Activated effector memory CD4-positive, alpha-beta T cell treated with anti-CD3 and anti-CD28 coated beads, Interleukin-2, amount 50 U/mL, for 16 hours (primary cell): Measurements from ENCODE around the gene MYO1E.

Source experiments
- DNase-seq: peaks from one replicate; pipeline ENCODE4 v3.0.0-alpha.2; 2020

Gene MYO1E

DNA sequence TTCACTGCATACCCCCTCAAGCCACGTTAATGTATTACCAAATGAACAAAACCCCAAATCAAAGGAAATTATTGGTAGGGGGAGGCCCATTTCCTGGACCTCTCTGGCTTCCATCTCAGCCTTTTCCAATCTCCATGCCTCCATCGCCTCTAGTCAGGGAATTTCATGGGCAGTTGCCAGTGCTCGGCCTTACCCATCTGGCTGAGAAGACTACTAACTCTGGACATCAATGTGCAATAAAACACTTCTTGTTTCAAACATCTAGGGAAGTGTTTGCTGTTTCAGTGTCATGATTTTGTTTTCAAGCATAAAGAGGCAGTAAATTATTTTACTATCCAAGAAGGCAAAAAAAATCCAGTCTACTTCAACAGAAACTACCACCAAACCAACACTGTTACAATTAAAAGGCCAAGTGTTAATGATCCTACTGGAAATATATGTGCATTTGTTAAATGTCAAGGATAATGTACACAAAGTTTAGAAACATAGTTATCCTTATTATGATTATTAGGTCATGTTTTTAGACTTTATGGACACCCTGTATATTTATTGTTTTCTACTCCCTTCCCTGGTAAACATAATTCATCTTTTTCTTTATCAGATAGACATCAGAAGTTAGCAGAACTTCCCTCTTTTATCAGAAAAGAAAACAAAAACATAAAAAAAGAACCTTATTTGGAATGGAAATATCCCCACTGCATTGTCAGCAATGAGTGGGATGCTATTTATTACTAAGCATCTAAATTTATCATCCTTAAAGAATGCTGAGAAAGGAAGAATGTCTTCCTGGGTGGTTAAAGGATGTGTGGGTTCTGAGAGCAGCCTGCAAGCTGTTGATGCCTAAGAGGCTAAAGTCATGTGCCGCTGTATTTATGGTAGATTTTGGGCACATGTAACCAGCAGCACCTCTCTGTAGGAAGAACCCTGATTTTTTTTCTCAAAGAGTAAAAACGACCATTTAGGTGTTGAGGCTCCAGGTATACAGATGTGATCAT is 150.9 kb downstream of the MYO1E start:
- no peak for DNase-seq

DNA sequence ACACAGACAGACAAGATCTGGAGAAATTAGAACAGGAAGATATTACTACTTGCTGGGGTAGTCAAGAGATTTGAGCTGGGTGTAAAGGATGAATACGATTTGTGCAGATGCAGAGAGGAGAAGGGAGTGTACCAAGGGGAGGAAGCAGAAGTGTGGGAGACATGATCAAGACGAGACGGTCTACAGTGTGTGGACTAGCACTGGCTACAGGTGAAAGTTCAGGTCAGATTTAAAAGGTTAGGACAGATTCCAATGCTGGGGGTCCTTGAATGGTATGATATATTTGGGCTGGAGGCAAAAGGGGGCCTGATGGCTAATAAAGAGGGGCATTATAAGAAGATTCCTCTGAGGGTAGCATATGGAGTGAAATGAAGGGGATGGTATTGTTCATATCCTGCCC is 154.0 kb downstream of the MYO1E start:
- DNase-seq, result no peak

DNA sequence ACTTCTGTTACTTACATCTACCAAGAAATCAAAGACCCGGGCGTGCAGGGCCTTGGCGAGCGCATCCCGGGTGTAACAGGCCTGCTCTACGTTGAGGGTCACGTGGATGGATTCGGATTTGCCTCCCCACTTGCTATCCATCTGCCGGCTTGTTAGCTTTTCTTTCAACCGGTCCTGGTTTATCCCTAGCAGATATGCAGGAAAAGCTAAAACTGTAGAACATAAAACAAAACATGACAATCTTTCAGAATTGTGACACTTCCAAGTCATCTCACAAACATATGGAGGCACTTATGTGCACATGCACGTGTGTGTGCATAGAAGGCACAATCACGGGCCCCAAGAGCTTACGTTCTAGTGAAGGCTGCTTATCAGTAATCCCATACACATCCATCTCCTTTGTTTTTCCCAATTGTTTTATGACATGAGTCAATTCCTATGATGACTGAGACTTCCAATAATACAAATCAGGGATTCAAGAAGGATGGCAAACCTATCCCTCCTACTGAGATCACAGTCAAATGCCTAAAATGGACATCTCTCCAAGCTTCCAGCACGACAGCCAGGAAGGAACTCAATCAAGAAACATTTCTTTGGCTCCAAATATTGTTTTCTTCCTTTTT is 154.7 kb downstream of the MYO1E start:
- no peak for DNase-seq

DNA sequence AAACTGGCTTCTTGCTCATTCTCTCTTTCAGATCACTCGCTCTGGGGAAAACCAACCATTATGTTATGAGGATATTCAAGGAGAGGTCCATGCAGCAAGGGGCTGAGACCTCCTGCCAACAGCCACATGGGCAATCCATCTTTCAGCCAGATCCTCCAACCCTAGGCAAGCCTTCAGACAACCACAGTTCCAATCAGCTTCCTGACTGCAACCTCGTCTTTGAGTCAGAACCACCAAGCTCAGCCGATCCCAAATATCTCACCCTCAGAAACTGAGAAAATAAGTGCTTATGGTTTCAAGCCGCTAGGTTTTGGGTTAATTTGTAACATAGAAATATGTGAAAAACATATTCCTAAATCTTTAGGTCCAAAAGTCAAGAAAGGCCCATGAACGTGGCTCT is 155.8 kb downstream of the MYO1E start:
- DNase-seq, result no peak

DNA sequence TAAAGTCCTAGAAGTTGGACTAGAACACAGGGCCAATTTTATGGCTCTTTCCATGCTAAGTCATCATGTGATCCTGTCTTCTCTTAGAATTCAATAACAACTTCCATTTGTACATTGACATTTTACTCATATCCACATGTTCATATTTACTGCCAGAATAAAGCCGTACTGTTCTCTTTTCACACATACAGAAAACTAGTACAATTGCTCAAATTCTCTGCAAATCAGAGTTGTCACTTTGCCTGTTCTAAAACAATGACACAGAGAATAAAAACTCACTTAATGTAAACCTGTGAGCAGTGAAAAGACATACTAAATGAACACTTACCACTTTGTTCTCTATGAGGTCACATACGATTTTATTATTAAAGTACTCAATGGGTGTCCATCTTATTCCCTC is 162.5 kb downstream of the MYO1E start:
- no peak for DNase-seq

- no peak for DNase-seq
Measured at GRCh38 chr15:59208613-59209249, 163.9 kb downstream of the MYO1E start.

DNA sequence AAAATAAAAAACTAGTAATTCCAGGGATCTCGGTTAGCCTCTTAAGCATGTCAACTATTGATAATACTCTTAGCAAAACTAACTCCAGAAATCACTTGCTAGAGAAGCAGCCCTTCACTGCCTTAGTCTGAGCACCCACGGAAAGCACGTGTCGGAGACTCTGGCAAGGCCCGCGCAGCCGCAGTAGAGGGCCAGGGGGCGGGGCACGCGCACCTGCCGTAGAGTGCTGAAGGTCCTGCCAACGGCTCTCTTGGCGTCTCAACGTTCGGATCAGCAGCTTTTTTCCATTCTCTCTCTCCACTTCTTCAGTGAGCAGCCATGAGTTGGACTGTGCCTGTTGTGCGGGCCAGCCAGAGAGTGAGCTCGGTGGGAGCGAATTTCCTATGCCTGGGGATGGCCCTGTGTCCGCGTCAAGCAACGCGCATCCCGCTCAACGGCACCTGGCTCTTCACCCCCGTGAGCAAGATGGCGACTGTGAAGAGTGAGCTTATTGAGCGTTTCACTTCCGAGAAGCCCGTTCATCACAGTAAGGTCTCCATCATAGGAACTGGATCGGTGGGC is 166.0 kb downstream of the MYO1E start, which contains the start of gene LDHAL6B:
Gene LDHAL6B (plus strand): TSS at position 221 of the 561 bp plus-strand sequence. CDS start 98 bp downstream, at position 319.
- no peak for DNase-seq

DNA sequence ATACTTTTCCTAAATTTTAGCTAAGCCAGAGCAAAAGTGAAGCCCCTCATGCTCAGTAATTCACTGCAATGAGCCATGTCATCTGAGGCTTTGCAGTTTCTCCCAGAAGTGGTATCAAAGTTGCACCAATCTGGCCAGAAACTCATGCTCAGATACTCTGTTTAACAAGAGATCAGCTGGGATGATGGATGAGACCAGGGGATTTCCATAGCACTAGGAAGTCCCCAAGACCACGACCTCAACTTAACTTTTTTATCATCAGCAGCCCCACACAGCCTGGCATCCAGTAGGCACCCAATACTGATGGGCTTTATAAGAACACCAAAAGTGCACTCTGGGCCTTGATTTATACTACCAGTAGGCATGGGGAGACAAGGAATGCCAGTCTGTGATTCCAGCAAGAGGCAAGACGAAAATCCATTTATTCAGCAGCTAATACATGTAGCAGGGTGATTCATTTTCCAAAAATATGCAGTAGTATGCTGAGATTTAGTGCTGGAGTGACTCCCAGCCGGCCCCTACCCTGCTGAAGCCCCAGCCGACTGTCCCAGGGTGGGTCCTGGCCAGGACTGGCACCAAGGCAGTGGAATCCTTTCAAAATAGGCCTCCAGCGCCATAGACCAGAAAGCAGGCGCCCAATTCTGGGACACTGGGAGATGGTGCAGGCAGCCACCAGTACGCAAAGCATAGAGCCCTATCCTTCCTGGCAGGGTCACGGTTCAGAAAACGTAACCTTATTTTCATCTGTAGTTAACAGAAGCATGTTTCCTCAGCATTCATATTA is 166.6 kb downstream of the MYO1E start:
- no peak for DNase-seq

DNA sequence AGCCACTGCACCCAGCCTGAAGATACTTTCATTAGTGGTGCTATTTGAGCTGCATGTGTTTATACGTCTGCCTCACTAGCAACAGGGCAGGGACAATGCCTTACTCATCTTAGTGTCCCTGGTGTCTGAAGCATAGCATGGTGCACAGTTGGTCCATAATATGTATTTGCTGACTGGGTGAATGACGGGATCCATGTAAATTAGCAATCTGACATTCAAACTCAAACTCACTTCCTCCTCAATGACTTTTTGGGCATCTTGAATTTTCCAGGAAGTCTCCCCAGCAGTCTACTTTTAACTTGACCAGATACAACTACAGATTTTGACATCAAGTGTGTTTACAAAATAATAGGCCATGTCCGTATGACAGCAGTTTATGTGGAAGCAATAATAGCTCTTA is 169.0 kb downstream of the MYO1E start:
- DNase-seq, result no peak

DNA sequence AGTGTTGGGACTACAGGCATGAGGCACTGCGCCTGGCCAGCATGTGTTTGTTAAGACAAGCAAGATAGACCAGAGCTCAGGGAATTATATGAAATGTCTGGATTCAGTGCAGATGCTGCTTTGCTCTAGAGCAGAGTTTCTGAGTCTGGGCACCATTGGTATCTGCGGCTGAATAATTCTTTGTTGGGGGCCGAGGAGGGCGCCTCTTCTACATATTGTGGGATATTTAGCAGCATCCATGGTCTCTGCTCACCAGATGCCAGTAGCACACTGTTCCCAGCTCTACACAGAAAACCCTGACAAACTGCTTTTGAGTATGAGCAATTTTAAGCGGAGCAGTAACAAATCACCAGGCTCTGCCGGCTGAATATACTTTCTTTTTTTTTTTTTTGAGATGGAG is 169.7 kb downstream of the MYO1E start:
- no peak for DNase-seq

GRCh38 chr15:59200560-59200959 is 172.1 kb downstream of the MYO1E start:
- DNase-seq, result no peak

DNA sequence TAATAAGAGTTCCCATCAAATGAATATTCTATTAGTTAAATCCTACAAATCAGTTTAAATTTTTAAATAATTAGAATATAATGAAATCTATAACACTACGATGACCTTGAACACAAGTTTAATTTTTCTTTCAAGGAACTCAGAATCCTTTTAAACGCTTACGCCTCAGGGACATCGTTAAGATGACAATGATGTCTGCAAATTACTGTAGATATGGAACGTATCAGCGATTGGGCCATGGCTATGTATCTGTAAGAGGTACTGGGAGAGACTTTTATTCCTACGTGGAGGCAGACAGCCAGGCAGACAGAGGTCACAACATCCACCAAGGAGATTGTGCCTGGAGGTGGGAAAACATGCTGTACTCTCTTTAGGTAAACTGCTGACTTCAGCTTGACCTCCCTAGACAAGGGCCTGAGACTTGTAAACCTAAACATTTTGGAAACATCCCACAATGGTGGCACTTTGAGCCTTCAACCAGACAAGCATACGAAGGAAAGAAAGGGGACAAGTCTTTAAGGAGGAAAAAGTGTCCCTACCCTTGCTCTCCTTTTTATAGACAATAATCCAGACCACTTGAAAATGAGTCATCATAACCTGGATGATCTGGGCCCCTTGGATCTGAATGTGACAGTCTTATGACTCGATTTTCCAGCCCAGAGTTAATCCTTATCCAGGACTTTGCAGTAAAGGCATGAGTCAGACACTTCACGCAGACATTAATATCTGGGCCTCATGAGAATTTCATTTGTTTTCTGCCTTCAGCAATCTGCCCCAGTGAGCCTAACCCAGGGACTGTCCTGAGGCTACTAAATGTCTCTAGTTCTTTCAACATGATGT is 172.8 kb downstream of the MYO1E start:
- no peak for DNase-seq

DNA sequence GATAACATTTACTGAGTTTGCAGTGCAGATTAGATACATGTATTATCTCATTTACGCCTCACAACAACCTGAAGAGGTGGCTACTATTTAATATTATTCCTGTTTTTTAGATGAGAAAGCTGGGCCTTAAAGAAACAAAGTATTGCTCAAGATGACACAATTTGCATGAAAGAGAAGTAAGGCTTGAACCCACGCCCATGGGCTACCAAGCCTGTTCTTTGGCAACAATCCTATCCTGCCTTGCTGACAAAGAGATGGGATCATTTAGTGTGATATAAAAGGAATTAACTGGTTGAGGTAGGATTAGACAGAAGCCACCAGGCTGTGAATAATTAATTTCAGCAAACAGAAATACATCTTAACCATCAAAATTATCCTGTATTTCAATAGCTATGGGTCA is 175.2 kb downstream of the MYO1E start:
- no peak for DNase-seq

DNA sequence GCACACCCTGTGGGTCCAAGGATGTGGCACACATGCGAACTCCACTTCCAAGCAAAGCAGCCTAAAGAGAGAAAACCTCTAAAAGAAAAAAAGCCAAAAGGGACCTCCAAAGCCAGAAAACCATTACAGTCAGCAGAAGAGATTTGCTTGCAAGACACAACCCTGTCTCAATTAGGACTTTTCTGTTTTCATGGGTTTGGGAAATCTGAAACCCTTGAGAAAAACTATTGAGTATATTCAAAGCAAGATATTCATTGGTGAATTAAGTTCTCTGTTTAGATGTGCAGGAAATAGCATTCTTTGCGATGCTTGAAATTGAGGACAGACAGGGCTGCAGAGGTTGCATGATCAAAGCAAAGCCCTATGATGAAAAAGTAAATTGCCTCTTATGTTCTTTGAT is 176.3 kb downstream of the MYO1E start:
- DNase-seq, result no peak

- no peak for DNase-seq
Measured at GRCh38 chr15:59194639-59195325, 177.9 kb downstream of the MYO1E start.

GRCh38 chr15:59191855-59192237 is 180.8 kb downstream of the MYO1E start:
- no peak for DNase-seq

DNA sequence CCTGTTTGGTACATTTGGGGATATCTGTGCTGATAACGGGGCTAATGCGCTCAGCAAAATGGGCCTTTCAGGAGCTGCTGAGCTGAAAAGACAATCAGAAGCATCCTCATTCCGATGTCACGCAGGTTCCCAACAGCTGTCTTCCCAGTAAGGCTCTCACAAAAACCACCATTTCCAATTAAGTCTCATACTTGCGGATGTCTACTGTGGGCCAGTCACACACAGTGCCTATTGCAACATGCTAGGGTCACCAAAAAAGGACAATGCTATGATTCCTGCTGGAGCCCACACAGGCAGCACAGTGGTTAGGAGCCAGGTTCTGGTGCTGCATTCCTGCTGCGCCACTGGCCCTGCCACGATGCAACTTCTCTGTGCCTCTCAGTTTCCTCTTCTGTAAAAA is 182.4 kb downstream of the MYO1E start:
- DNase-seq, result no peak

DNA sequence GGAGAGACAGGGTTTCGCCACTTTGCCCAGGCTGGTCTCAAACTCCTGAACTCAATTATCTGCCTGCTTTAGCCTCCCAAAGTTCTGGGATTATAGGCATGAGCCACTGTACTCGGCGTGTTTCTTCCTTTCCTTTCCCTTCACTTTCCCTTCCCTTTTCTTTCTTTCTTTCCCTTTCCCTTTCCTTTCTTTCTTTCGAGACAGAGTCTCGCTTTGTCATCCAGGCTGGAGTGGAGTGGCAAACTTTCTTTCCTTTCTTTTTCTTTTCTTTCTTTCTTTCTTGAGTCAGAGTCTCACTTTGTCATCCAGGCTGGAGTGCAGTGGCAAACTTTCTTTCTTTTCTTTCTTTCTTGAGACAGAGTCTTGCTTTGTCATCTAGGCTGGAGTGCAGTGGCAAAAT is 183.4 kb downstream of the MYO1E start:
- no peak for DNase-seq

DNA sequence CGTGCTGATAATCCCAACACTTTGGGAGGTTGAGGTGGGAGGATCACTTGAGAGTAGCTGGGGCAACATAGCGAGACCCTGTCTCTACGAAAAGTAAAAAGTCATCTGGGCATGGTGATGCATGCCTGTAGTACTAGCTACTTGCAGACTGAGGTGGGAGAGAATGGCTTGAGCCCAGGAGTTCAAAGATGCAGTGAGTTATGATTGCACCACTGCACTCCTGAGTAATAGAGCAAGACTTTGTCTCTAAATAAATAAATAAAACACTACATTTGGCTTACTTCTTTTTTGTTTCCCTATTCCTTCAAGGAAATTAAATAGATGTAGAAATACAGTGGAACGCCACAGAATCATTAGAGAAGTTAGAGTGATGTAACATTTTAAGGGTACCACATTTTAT is 186.2 kb downstream of the MYO1E start:
- no peak for DNase-seq

- no peak for DNase-seq
Measured at GRCh38 chr15:59185725-59186124, 186.9 kb downstream of the MYO1E start.
